Measurements from ENCODE around the gene MTA3.

- TF ChIP-seq POLR2AphosphoS5 (IDR thresholded peaks at IDR 0.05; ENCODE audit: borderline replicate concordance, low read depth, low read length) (no peak), EZH2 (IDR thresholded peaks at IDR 0.05) (no peak)
Observed at GRCh38 chr2:42659609-42660008, 91.2 kb downstream of the MTA3 start.
